Measurements from ENCODE around the gene ATP5F1C. TPM values are rescaled to one million over a fixed set of nuclear protein-coding genes. Genes with fewer than 3 reads are reported as not detected.

Gene ATP5F1C
- total and polyA plus RNA-seq, 2 donors (not counting 3 experiments of a cell fraction or from before 2014, with no cell fraction given) = 184 to 290 TPM

DNA sequence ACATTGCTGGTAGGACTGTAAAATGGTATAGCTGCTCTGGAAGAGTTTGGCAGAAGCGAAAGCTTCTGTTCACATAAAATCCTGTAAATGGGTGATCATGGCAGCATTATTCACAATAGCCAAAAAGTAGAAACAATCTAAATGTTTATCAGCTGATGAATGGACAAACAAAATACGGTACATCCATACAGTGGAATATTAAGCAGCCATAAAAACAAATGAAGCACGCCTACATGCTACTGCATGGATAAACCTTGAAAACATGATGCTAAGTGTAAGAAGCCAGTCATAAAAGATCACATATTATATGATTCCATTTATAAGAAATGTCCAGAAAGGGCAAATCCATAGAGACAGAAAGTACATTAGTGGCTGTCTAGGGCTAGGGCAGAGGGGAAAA lies 32.9 kb upstream of the ATP5F1C start:
- dilution Hi-C loops (cut with MboI; ENCODE audit: extremely low pct_ligation_motif_present, low sequenced_read_pairs) (no loop called here), intact Hi-C loops (cut with micrococcal nuclease) (no loop called here)
- no TSS peak for BruUV-seq (replicated peaks)
- H2AFZ ChIP-seq (ENCODE audit: low read depth, low read length) = no peak overlapping the region
- CTCF ChIA-PET = no interaction called here
- H3K36me3 ChIP-seq (ENCODE audit: control insufficient read depth in 2 of 2, extremely low read depth in 1 of 2, insufficient read depth in 2 of 2, low read length in 2 of 2) = peaks cover 8 to 16% of the 10 kb centered on the region in 2 experiments
- H3K9me3 ChIP-seq (replicated peaks; ENCODE audit: control insufficient read depth, insufficient read depth, low read length) = no peaks in the 10 kb centered on the region
- H3K79me2 ChIP-seq (ENCODE audit: control insufficient read depth, insufficient read depth, low read length) = no peaks in the 10 kb centered on the region
- no peak overlapping the region for H3K4me2 ChIP-seq (ENCODE audit: insufficient read depth, low read length)
- no peaks in the 10 kb centered on the region for H4K20me1 ChIP-seq (replicated peaks; ENCODE audit: control insufficient read depth, extremely low read depth, insufficient read depth, low read length)
- H3K27me3 ChIP-seq (ENCODE audit: control insufficient read depth in 2 of 2, insufficient read depth in 2 of 2, low read length in 2 of 2) = no peaks in the 10 kb centered on the region
- POLR2A ChIA-PET = no interaction called here
- H3K9me1 ChIP-seq (replicated peaks; ENCODE audit: control insufficient read depth, extremely low read depth, insufficient read depth, low read length) = no peaks in the 10 kb centered on the region
- TF ChIP-seq FOS (IDR thresholded peaks at IDR 0.05; ENCODE audit: borderline replicate concordance, insufficient read depth, low read length) = no peak
- TF ChIP-seq CTCF (IDR thresholded peaks at IDR 0.05; ENCODE audit: extremely low read depth in 1 of 2, insufficient read depth in 1 of 2, low read depth in 1 of 2, low read length in 2 of 2) = no peak
- TF ChIP-seq JUN (IDR thresholded peaks at IDR 0.05; ENCODE audit: borderline replicate concordance, insufficient read depth, insufficient read length, low read depth) = no peak
- DNase-seq (ENCODE audit: low read depth, low spot score) (no peak), FAIRE-seq (no peak)
- H3K27ac ChIP-seq (ENCODE audit: insufficient read depth, low read depth, low read length) = no peak overlapping the region
- H3K4me1 ChIP-seq (ENCODE audit: control insufficient read depth, extremely low read depth, insufficient read depth, low read length) = no peaks in the 10 kb centered on the region
- H3K4me3 ChIP-seq (replicated peaks in 1 of 3; ENCODE audit: insufficient read depth in 1 of 3, low read depth in 1 of 3, low read length in 3 of 3) = no peak overlapping the region
- H3K9ac ChIP-seq (replicated peaks; ENCODE audit: extremely low read depth, insufficient read depth, low read length) = no peak overlapping the region

DNA sequence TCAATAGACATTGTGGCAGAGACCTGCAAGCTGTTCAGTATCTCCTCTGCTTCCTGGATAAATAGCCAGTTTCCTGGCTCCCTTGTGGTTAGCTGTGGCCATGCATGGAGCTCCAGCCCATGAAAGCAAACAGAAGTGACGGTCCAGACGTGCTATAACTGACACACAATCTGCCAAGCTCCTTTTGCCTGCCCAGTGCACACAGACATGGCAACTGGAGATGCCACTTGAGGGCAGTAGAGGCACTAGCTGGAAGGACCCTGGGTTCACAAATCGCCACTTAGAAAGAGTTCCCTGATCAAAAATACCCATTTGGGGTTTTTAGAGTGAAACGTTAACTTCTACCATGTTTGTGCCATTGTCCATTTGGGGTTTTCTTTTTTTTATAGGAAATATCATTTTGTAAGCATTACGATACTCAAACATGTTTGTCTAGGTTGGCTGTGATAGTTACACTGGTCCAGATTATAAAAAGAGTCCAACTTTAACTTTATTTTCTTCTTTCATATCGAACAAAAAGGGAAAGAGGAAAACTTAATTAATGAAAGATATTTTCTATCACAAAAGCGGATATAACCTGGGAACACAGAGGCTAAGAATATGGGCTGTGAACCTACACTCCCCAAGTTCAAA lies 31.5 kb upstream of the ATP5F1C start:
- Histone ChIP-seq H4K20me1 (replicated peaks; ENCODE audit: control insufficient read depth, extremely low read depth, insufficient read depth, low read length) (no peaks in the 10 kb centered on the region), H3K4me3 (replicated peaks in 1 of 3; ENCODE audit: insufficient read depth in 1 of 3, low read depth in 1 of 3, low read length in 3 of 3) (no peak overlapping the region), H3K36me3 (ENCODE audit: control insufficient read depth in 2 of 2, extremely low read depth in 1 of 2, insufficient read depth in 2 of 2, low read length in 2 of 2) (peaks cover 8 to 16% of the 10 kb centered on the region in 2 experiments), H3K9me3 (replicated peaks; ENCODE audit: control insufficient read depth, insufficient read depth, low read length) (no peaks in the 10 kb centered on the region), H3K9ac (replicated peaks; ENCODE audit: extremely low read depth, insufficient read depth, low read length) (no peak overlapping the region), H3K27ac (ENCODE audit: insufficient read depth, low read depth, low read length) (no peak overlapping the region), H3K4me1 (ENCODE audit: control insufficient read depth, extremely low read depth, insufficient read depth, low read length) (no peaks in the 10 kb centered on the region), H2AFZ (ENCODE audit: low read depth, low read length) (no peak overlapping the region), H3K4me2 (ENCODE audit: insufficient read depth, low read length) (no peak overlapping the region), H3K27me3 (ENCODE audit: control insufficient read depth in 2 of 2, insufficient read depth in 2 of 2, low read length in 2 of 2) (no peaks in the 10 kb centered on the region), H3K79me2 (ENCODE audit: control insufficient read depth, insufficient read depth, low read length) (no peaks in the 10 kb centered on the region), H3K9me1 (replicated peaks; ENCODE audit: control insufficient read depth, extremely low read depth, insufficient read depth, low read length) (no peaks in the 10 kb centered on the region)
- no peak for FAIRE-seq
- dilution Hi-C loops (cut with MboI; ENCODE audit: extremely low pct_ligation_motif_present, low sequenced_read_pairs) (no loop called here), intact Hi-C loops (cut with micrococcal nuclease) (loop anchor here (2.0 kb wide), 1 partner anchor 1548 kb away; no protein-coding TSS in a partner anchor)
- DNase-seq (ENCODE audit: low read depth, low spot score) = peak; percentile 52
- CTCF ChIA-PET = interaction anchor here (0.6 to 2.7 kb wide), 20 partner anchors 11 to 1546 kb away, joined by 3 to 25 read pairs (median 4); partner anchors contain the start of genes ATP5F1C, KIN and TAF3
- TF ChIP-seq CTCF (IDR thresholded peaks at IDR 0.05; ENCODE audit: extremely low read depth in 1 of 2, insufficient read depth in 1 of 2, low read depth in 1 of 2, low read length in 2 of 2) (peak; percentile 48 to 70), POLR2A (IDR thresholded peaks at IDR 0.05; ENCODE audit: low read depth, low read length) (no peak)
- BruUV-seq (replicated peaks) = no TSS peak
- POLR2A ChIA-PET = no interaction called here
